ENCODE data around the gene MAPT. TPM values are rescaled to one million over a fixed set of nuclear protein-coding genes. Genes with fewer than 3 reads are reported as not detected.

Gene MAPT
- total and polyA plus RNA-seq, 2 of the 4 experiments (the other 2 are of a cell fraction) = 0.18 to 0.19 TPM

DNA sequence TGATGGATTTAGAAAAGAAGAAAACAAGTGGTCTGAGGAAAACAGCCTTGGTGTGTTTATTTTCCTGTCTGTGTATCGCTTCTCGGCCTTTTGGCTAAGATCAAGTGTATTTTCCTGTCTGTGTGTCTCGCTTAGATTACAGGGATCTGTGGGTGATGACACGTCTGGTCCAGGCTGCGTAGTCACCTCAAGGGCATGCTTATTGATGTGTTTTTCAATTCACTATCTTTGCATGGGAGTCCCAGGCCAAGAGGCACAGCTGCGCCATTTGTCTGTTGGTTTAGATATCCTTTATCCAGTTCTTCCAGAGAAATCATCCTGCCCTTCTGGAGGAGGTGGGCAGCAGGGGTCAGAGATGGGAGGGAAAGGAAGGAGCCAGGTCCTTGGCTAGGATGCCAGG is 57.6 kb downstream of the MAPT start:
- dilution Hi-C loops (cut with HindIII; ENCODE audit: low sequenced_read_pairs, unreplicated experiment) (no loop called here), intact Hi-C loops (cut with micrococcal nuclease) (no loop called here), in situ Hi-C loops (cut with MboI; ENCODE audit: low sequenced_read_pairs) (no loop called here)
- H3K36me3 ChIP-seq (ENCODE audit: control insufficient read depth, insufficient read depth, low read length) = no peaks in the 10 kb centered on the region
- no peak overlapping the region for H2BK20ac ChIP-seq (ENCODE audit: low read depth, low read length)
- H3K4me3 ChIP-seq (ENCODE audit: insufficient read depth, low read depth, low read length) = no peak overlapping the region
- H4K8ac ChIP-seq (ENCODE audit: low read depth in 2 of 2, low read length in 2 of 2) = no peak overlapping the region
- no peak overlapping the region for H3K4me2 ChIP-seq (ENCODE audit: low read depth, low read length)
- no peak for ATAC-seq (ENCODE audit: low read depth)
- no peak for TF ChIP-seq SMC3 (IDR thresholded peaks at IDR 0.05; ENCODE audit: low read depth, low read length)
- no peak for TF ChIP-seq RFX5 (IDR thresholded peaks at IDR 0.05; ENCODE audit: low read depth, low read length)
- no peak overlapping the region for H3K23ac ChIP-seq (ENCODE audit: low read depth, low read length)
- H3K9me3 ChIP-seq (ENCODE audit: control insufficient read depth, insufficient read depth, low read length) = no peaks in the 10 kb centered on the region
- H4K5ac ChIP-seq (ENCODE audit: low read depth, low read length) = no peak overlapping the region
- WGBS, 2 experiments (ENCODE audit: extremely low coverage in 2 of 2, insufficient read length in 1 of 2) = no CpG with 5 or more reads among the region's 6 CpGs
- no peak for DNase-seq
- H3K27me3 ChIP-seq (ENCODE audit: control insufficient read depth, insufficient read depth, low read length) = peaks cover 37% of the 10 kb centered on the region
- CTCF ChIA-PET = interaction anchor here (0.7 kb wide), 1 partner anchor 157 kb away, joined by 3 read pairs; no protein-coding TSS in a partner anchor
- H2AK9ac ChIP-seq (replicated peaks; ENCODE audit: low read depth, low read length, poor library complexity) = no peak overlapping the region
- no peak overlapping the region for H2AFZ ChIP-seq (replicated peaks; ENCODE audit: low read length, poor library complexity)
- H3K56ac ChIP-seq (ENCODE audit: extremely low read depth, insufficient read depth, low read length) = no peak overlapping the region
- H3K18ac ChIP-seq (ENCODE audit: low read depth, low read length) = no peak overlapping the region
- H2BK5ac ChIP-seq (ENCODE audit: low read depth, low read length, poor library complexity, severe bottlenecking) = no peak overlapping the region
- no peaks in the 10 kb centered on the region for H3K4me1 ChIP-seq (ENCODE audit: control insufficient read depth, insufficient read depth, low read length)
- H3K9ac ChIP-seq (ENCODE audit: low read depth, low read length) = no peak overlapping the region
- H2AK5ac ChIP-seq (ENCODE audit: low read depth, low read length) = no peak overlapping the region
- no peaks in the 10 kb centered on the region for H3K9me1 ChIP-seq (ENCODE audit: insufficient read depth, low read length)
- no peak overlapping the region for H4K91ac ChIP-seq (ENCODE audit: insufficient read depth, low read depth, low read length)
- no peaks in the 10 kb centered on the region for H3K79me1 ChIP-seq (ENCODE audit: low read depth in 1 of 2, low read length in 2 of 2)
- H3K27ac ChIP-seq (ENCODE audit: insufficient read depth, low read length) = no peak overlapping the region
- H4K20me1 ChIP-seq (ENCODE audit: insufficient read depth, low read length) = no peaks in the 10 kb centered on the region
- no peak overlapping the region for H3K14ac ChIP-seq (replicated peaks; ENCODE audit: low read depth, low read length)
- H2BK15ac ChIP-seq (ENCODE audit: low read depth, low read length) = no peak overlapping the region
- no peak overlapping the region for H2BK120ac ChIP-seq (ENCODE audit: low read depth, low read length)
- BruUV-seq (replicated peaks) = no TSS peak
- POLR2A ChIA-PET (ENCODE audit: unreplicated experiment) = no interaction called here
- no peak overlapping the region for H3K4ac ChIP-seq (ENCODE audit: low read depth, low read length)

Data from IMR-90 (cell line).